Measurements from ENCODE around the gene NAIP.
"Not testable (repeated sequence)": the region's sequence is repeated elsewhere in the genome, so short reads cannot be mapped to it uniquely, and the experiment has no call there.

GRCh38 chr5:70967220-70967619, 57.9 kb downstream of the NAIP start:
- TF ChIP-seq YY1 (IDR thresholded peaks at IDR 0.05; ENCODE audit: insufficient read depth, insufficient read length); ZNF274 (IDR thresholded peaks at IDR 0.05; ENCODE audit: low read depth, low read length): not testable (repeated sequence)
